Upper lobe of left lung (tissue), 4 donors: ENCODE measurements around the gene ZNF423.

Experiments
- EP300 ChIP-seq, 4 donors: sonication (generic); formaldehyde crosslinking; IDR thresholded peaks; one replicate each; pipeline ENCODE4 v1.5.1; 2017; ENCODE audit warnings: antibody characterized with exemption in 4 of 4, control low read depth in 2 of 4
- POLR2A ChIP-seq, 4 donors: fragments of 450-650 bp; IDR thresholded peaks; one replicate each; pipeline ENCODE4 v1.5.1; 2016 to 2017; ENCODE audit warnings: antibody characterized with exemption in 4 of 4, mild to moderate bottlenecking in 2 of 4
- POLR2AphosphoS5 ChIP-seq, 2 donors: sonication (generic); formaldehyde crosslinking; IDR thresholded peaks; one replicate each; pipeline ENCODE4 v1.5.1; 2017; ENCODE audit warnings: antibody characterized with exemption in 2 of 2
- TF ChIP-seq, protein P1 (sequence below), 6 experiments: fragments of 450-650 bp in 4 of 6; fragments of 200-600 bp in 2 of 6; sonication (generic) in 2 of 6; IDR thresholded peaks; one replicate each; pipeline ENCODE4 v1.5.1; 2016 to 2019; ENCODE audit warnings: antibody characterized with exemption in 6 of 6

DNA sequence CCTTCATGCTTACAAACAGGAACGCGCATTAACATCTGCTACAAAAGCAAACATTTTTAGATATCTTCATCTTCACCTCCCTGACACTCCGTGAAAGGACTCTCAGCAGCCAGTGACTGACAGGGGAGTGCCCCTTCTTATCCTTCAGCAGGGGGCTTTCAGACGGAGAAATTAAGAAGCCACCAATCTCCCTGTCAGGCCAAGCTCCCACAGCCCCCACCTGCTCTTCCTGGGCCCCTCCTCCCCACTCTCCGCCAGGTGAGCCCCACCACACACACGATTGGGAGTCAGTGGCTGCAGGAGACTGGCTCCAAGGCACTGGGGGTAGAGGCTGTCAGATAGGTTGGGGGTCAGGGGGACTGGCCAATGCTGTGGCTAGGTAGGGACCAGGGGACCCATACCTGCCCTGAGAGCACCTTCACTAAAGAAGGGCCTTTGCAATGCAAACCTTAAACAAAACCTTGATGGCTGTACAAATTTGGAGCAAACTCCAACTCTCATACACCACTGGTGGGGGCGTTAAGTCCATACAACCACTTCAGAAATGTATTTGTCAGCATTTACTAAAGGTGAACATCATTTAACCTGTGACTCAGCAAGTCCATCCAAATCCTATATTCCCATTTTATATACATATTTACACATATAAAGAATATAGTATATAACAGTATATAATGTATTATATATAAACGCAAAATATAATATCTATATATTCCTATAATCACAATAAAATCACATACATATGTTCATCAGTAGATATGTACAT is 232.2 kb downstream of the ZNF423 start:
- TF ChIP-seq, protein P1, sequence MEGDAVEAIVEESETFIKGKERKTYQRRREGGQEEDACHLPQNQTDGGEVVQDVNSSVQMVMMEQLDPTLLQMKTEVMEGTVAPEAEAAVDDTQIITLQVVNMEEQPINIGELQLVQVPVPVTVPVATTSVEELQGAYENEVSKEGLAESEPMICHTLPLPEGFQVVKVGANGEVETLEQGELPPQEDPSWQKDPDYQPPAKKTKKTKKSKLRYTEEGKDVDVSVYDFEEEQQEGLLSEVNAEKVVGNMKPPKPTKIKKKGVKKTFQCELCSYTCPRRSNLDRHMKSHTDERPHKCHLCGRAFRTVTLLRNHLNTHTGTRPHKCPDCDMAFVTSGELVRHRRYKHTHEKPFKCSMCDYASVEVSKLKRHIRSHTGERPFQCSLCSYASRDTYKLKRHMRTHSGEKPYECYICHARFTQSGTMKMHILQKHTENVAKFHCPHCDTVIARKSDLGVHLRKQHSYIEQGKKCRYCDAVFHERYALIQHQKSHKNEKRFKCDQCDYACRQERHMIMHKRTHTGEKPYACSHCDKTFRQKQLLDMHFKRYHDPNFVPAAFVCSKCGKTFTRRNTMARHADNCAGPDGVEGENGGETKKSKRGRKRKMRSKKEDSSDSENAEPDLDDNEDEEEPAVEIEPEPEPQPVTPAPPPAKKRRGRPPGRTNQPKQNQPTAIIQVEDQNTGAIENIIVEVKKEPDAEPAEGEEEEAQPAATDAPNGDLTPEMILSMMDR (IDR thresholded peaks at IDR 0.05), result no peak
- TF ChIP-seq EP300 (IDR thresholded peaks at IDR 0.05) (no peak), POLR2A (IDR thresholded peaks at IDR 0.05) (no peak), POLR2AphosphoS5 (IDR thresholded peaks at IDR 0.05) (no peak)
